ENCODE data around the gene AGAP1.

AGAP1 gene

GRCh38 chr2:236146436-236146835 is 652.6 kb downstream of the AGAP1 start:
- TF ChIP-seq CTCF (IDR thresholded peaks at IDR 0.05; ENCODE audit: control extremely low read depth, extremely low read depth, low read depth, missing control alignments), result no peak
- ChIA-PET POLR2A (no interaction called here), CTCF (no interaction called here)
- DNase-seq (ENCODE audit: extremely low spot score), result no peak

- CTCF ChIA-PET, result interaction anchor here (2.2 kb wide), 1 partner anchor 26 kb away, joined by 7 read pairs; no protein-coding TSS in a partner anchor
- DNase-seq (ENCODE audit: extremely low spot score), result no peak
- POLR2A ChIA-PET, result no interaction called here
- no peak for TF ChIP-seq CTCF (IDR thresholded peaks at IDR 0.05; ENCODE audit: control extremely low read depth, extremely low read depth, low read depth, missing control alignments)
These were observed 661.6 kb downstream of the AGAP1 start for GRCh38 chr2:236155406-236155805.

GRCh38 chr2:236156095-236156859 is 662.4 kb downstream of the AGAP1 start:
- POLR2A ChIA-PET, result no interaction called here
- CTCF ChIA-PET, result interaction anchor here (2.2 kb wide), 1 partner anchor 25 kb away, joined by 7 read pairs; no protein-coding TSS in a partner anchor
- TF ChIP-seq CTCF (IDR thresholded peaks at IDR 0.05; ENCODE audit: control extremely low read depth, extremely low read depth, low read depth, missing control alignments), result no peak
- DNase-seq (ENCODE audit: extremely low spot score), result no peak

GRCh38 chr2:236156860-236157194 is 663.0 kb downstream of the AGAP1 start:
- ChIA-PET CTCF (interaction anchor here (2.2 kb wide), 1 partner anchor 24 kb away, joined by 7 read pairs; no protein-coding TSS in a partner anchor), POLR2A (no interaction called here)
- DNase-seq (ENCODE audit: extremely low spot score), result no peak
- no peak for TF ChIP-seq CTCF (IDR thresholded peaks at IDR 0.05; ENCODE audit: control extremely low read depth, extremely low read depth, low read depth, missing control alignments)

- ChIA-PET CTCF (interaction anchor here (2.2 kb wide), 1 partner anchor 24 kb away, joined by 7 read pairs; no protein-coding TSS in a partner anchor), POLR2A (no interaction called here)
- no peak for DNase-seq (ENCODE audit: extremely low spot score)
- no peak for TF ChIP-seq CTCF (IDR thresholded peaks at IDR 0.05; ENCODE audit: control extremely low read depth, extremely low read depth, low read depth, missing control alignments)
These were observed 663.5 kb downstream of the AGAP1 start for GRCh38 chr2:236157366-236157765.

- CTCF ChIA-PET, result interaction anchor here (0.9 kb wide), 1 partner anchor 379 kb away, joined by 3 read pairs; no protein-coding TSS in a partner anchor
- TF ChIP-seq CTCF (IDR thresholded peaks at IDR 0.05; ENCODE audit: control extremely low read depth, extremely low read depth, low read depth, missing control alignments), result no peak
- POLR2A ChIA-PET, result no interaction called here
- no peak for DNase-seq (ENCODE audit: extremely low spot score)
These were observed 664.1 kb downstream of the AGAP1 start for GRCh38 chr2:236157815-236158498.

All from GM10248 (cell line).